NCI-H146 treated with DMSO at 0.1 percent for 48 hours (cell line): ENCODE measurements around the gene RTRAF.

Source experiments
- DNase-seq: peaks from one replicate; lab custom pipeline; 2025; ENCODE audit not compliant: unreplicated experiment; lab: John Stamatoyannopoulos, UW

Gene RTRAF

DNA sequence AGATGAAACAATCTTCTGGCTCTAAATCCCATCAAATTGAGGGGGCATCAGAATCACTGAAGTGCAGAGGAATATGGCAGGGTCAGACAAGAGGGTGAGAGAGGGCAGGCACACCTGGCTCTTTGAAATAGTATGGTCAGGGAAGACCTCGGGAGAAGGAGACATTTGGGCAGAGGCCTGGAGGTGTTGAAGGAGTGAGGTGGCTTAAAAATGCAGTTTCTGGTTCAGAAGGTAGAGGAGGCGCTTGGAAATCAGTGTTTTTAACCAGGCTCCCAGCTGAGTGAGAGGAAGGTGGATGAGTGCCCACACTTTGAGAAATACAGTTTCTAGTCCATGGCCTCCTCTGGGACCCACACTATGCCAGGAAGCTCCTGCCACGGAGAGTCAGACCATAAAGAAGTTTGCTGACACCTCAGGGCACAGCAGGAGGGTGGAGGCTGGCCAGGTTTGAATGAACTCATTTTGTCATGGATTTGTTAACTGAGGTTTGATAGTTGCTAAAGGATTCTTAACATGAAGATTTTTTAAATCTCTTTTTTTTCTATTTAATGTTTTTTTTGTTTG is 59.4 kb downstream of the RTRAF start:
- DNase-seq: no peak

DNA sequence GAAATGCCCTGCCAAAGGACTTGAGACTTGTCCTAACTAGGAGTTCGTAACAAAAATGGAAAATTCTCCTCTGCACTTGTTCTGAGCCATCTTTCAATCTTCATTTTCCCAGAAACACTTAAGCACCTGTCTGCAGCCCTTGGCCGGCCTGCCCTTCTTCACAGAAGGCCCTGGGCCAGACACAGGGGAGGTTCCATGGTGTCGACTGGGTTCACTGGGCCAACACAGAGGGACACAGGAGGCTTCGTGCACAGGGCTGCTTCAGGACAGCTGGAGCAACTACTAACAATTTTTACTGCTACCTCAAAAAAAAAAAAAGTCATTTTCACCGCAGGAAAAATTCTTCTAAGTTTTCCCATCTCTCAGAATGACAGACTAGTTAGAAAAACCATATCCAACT is 59.9 kb downstream of the RTRAF start:
- DNase-seq: no peak

DNA sequence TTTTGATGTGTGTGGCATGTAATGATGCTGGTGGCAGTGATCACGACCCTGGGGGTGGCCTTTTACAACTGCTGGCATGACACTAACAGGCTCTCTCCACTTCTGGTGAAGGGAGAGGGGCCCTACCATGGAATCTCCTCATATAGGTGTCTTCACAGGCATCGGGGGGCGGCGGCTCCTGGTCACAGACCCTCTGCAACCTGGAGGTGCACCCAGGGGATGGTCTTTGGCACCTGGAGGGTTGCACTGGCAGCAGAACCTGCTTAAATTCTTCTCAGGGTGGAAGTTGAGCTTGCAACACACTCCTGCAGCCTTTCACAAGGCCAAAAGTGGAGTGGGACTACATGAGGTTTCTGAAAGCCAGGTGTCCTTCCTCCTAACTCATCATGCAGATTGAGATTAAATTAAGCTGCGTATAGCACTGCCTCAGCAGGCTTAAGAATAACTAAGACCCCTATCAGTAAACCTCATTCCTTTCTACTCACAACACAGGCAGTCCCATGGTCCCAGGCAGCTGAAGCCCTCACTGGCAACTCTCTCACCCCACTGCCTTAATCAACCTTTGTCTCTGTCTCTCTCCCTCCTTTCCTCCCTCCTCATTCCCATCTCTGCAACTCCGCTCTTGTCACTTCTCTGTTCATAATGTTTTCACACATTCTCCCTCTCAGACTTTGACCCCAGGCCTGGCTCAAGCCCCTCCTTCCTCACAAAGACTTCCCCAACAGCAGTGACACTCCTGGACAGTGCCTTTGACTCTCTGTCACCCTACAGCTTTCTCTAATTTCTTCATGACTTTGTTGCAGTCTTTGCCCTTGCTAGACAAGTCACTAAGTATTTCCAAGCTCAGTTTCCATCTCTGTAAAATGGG is 60.6 kb downstream of the RTRAF start:
- no peak for DNase-seq

DNA sequence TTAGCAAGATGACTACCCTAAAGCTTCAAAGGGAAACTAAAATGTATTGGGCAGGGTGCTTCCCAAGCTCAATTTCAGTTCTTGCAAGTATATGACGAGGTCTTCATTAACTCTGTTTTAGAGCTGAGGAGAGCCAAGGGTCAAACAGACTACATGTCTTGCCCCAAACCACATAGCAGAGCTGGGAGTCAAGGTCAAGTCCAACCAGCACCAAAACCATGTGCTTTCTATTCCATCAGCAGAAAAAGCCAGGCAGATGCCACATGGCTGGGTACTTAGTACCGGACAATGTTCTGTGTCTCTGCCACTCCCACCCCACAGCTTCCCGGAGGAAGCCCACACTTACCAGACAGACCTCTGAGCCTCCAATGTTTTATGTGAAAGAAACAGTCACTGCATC is 61.9 kb downstream of the RTRAF start:
- DNase-seq: no peak

DNA sequence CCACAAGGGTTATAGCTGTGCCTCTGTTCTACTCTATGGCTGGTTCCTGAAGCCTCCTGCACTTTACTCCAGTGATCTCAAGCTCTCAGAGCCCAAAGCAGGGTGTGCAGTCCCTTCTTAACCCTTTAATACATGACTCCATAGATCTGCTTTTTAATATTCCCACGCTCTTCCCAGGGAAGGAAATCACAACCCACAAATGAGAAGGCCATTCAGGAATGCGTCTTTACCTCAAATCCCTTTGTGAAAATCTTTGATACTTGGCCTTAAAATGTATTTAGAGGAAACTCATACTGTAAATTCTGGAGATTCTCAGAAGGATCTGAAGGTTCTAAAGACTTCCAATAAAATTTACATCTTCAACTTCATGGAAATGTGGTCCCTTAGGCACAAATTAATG is 62.5 kb downstream of the RTRAF start:
- no peak for DNase-seq

DNA sequence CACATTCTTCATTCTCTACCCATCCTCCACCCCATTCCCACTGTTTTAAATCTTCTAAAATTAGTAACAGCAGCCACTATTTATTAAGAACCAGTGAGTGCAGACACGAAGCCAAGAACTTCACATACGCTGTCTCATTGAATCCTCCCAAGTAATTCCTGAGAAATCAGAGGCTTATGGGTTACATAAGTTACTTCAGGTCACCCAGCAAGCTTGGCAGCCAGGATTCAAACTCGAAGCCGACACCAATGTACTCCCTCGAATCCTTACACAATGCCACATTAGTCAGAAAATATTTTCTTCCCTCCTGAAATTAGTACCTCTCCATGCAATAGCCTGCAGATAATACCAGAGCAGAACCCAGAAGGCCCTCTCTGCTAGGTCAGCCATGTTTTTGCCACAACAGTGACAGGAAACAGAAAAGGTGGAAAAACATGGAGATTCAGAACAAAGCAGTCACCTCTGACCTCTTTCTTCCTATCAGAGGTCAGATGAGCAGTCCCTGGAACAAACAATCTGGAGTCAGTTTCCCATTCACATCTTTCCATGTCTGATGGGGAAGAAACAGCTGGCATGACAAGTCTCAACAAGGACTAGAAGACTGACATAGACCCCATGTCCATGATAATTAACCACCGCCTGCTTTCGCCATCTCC is 63.1 kb downstream of the RTRAF start:
- no peak for DNase-seq

DNA sequence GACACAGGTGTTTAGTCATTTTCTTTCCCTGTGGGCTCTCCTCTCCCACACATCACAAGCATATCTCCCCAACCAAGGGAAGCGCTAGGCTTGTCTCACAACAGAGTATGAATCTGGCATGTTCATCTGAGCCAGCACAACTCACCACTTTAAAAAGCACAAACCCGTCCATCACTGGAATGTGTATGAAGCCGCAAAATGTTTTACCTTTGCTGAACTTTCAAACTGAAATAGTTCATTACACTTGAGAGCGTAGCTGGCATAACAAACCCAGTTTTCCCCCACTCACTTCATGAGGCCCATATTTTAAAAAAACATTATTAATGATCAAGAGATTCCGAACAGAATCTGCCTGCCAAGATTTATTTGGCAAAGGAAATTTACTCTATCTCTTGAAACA is 63.7 kb downstream of the RTRAF start:
- DNase-seq: no peak

DNA sequence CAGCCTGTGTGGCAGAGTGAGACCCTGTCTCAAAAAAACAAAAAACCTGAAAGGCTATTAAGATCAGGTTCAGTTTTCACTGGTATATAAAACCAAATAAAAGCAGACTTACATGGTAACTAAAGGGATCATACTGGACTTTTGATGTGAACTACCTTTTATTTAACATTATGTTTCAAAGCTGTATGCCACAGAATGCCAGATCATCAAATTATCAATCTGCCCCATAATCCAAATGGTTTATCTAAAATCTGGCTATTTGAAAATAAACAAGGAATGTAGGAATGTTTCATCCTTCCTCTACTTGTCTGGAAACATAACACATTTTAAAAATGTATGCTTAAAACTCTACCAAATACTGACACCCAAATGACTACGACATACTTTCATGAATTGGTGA is 65.3 kb downstream of the RTRAF start:
- no peak for DNase-seq

DNA sequence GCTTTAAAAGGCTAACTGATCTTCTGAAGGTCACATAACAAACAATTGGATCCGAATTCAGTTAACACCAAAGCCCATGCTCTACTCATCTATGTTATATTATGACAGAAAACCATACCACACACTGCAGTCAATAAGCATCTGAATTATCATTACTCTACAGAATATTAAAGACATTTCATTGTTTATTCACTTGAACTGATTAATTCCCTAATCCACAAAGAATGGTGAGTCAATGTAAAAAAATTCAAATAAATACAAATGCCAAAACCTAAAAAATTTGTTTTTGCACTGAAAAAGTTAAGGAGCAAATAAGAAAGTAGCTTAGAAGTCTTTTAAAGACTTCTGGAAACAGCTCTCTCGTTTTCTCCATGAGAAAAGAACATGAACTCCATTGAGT is 65.8 kb downstream of the RTRAF start:
- DNase-seq: no peak

DNA sequence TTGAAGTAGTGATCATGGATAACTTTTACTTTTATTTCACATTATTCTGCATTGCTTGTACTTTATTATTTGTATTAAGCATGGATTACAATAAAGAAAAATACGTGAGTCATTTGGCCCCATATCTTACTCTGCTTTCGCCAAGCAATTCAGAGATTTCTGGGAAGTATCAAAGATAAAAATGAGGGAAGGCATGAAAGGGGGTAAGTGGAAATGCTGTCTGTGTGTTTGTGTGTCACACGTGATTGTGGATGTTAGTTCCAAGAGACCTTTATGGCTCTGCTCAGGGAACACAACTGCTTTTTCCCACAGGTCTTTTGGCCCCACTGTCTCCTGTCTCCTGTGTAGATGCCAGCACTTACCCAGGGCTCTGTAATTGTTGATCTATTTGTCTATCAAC is 69.0 kb downstream of the RTRAF start:
- no peak for DNase-seq

DNA sequence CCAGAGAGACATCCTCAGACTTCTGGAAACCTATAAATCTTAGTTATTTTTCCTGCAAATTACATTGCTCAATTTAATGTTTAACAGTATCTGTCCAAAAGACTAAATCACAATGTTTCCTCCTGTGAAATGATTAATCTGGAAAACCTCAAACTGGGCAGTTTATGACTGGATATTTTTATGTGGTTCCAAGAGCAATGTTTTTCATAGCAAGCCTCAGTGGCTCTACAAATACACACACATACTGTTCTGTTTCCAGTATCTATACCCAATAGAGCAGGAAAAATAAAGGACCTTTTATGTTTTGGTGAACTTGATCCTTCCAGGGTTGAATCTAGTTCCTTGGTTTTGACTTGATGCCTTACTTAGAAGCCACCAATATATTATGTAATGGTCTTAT is 70.3 kb downstream of the RTRAF start:
- DNase-seq: no peak

DNA sequence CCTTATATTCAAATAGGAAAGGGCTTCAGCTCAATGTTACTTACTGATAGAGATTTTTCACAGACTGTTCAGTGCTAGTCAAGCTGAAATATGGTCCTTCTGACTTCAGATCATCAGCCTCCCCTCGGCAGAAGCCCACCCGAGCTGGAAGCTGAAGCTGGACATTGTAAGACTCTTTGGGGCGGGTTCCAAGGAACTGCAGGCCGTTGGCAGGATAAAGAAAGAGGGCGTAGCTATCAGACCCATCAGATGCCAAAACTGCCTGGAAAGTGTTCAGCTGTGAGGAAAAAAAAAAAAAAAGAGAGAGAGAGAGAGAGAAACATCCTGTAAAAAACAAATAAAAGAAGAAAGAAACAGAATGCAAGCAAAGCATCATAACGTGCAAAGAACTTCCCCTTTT is 70.7 kb downstream of the RTRAF start:
- no peak for DNase-seq
